NCI-H2081 (cell line): ENCODE data around the gene HBG2.
"Not testable (repeated sequence)": the region's sequence is repeated elsewhere in the genome, so short reads cannot be mapped to it uniquely, and the experiment has no call there.

Experiments
- DNase-seq, 2 experiments: peaks; one replicate each; lab custom pipeline; 2025; lab: John Stamatoyannopoulos, UW

HBG2 gene

GRCh38 chr11:5281596-5281995 is 27.0 kb upstream of the HBG2 start:
- DNase-seq = no peak

DNA sequence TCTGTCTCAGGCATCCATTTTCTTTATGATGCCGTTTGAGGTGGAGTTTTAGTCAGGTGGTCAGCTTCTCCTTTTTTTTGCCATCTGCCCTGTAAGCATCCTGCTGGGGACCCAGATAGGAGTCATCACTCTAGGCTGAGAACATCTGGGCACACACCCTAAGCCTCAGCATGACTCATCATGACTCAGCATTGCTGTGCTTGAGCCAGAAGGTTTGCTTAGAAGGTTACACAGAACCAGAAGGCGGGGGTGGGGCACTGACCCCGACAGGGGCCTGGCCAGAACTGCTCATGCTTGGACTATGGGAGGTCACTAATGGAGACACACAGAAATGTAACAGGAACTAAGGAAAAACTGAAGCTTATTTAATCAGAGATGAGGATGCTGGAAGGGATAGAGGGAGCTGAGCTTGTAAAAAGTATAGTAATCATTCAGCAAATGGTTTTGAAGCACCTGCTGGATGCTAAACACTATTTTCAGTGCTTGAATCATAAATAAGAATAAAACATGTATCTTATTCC is 26.1 kb upstream of the HBG2 start:
- peak in 1 of 2 experiments; percentile 5 for DNase-seq

GRCh38 chr11:5279471-5280090 is 25.0 kb upstream of the HBG2 start:
- DNase-seq = no peak

DNA sequence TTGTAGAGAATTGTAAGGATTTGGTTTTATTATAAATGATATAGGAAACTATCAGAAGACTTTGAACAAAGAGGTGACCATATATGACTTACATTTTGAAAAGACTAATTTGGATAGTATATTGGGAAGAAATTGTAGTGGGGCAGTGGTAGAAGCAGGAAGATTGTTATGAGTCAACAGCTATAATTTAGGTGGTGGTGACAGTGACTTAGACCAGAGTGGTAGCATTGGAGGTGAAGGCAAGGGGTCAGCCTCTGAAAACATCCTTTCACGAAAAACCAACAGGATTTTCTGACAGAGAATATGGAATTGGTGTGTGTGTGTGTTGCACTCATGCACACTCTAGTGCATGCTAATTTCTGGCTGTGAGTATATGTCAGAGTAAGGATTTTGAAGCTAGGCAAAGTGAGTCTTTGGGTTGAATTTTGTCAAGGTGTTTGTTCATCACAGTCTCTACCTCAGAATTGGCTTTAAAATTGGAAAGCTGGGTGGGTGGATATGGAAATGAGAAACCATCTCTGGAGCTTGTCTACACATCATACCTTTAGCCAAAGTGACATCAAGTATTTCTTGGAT is 23.3 kb upstream of the HBG2 start:
- DNase-seq = no peak

GRCh38 chr11:5276697-5277096 is 22.1 kb upstream of the HBG2 start:
- no peak for DNase-seq

DNA sequence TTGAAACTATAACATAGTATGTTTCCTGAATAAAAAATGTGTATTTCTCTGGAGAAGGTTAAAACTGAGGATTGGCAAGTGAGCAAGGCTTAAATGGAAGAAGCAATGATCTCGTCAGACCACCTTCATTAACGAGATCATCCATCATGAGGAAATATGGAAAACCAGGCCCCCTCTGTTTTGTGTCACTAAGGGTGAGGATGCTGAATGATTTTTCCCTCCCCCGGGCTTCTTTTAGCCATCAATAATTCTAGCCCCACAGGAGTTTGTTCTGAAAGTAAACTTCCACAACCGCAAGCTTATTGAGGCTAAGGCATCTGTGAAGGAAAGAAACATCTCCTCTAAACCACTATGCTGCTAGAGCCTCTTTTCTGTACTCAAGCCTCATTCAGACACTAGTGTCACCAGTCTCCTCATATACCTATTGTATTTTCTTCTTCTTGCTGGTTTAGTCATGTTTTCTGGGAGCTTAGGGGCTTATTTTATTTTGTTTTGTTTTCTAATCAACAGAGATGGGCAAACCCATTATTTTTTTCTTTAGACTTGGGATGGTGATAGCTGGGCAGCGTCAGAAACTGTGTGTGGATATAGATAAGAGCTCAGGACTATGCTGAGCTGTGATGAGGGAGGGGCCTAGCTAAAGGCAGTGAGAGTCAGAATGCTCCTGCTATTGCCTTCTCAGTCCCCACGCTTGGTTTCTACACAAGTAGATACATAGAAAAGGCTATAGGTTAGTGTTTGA is 21.0 kb upstream of the HBG2 start:
- DNase-seq = no peak

DNA sequence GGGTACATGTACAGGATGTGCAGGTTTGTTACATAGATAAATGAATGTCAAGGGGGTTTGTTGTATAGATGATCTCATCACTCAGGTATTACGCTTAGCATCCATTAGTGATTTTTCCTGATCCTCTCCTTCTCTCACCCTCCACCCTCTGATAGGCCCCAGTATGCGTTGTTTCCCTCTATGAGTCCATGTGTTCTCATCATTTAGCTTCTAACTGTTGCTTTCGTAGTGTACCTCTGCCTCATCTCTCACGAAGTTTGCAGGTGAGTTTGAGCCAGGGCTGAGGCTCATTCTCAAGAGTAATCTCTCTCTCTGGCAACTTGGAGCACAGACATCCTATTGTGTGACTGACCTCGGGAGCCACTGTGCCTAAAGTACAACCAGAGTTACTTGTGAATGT is 19.8 kb upstream of the HBG2 start:
- no peak for DNase-seq

DNA sequence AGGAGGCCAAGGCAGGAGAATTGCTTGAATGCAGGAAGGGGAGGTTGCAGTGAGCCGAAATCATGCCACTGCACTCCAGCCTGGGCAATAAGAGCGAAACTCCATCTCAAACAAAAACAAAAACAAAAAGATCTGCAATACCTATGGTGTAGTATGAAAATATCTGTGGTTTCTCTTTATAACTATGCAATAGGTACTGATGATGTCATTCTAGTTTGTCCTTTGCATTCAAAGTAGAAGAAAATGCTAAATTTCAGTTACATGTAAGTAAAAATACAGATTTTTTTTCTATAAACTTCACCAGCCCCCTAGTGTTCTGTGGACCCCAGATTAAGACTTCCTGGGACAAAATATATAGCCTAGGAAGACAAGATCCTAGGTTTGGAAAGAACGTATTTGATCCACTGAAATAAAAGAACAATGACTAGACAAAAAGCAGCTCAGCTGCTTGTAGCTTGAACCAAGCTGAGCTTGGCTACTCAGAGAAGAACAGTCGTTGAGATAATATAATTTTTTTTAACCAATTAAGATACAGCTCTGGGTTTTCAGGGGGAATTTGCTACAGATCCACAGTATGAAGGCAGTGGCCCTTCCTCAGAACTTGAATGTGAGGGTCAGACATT is 17.9 kb upstream of the HBG2 start:
- no peak for DNase-seq

GRCh38 chr11:5269715-5270147 is 15.2 kb upstream of the HBG2 start, which contains the start of gene HBE1:
TSS of gene HBE1 (minus strand) at chr11:5269945. CDS start at chr11:5269890, 55 bp downstream.
- DNase-seq = no peak

DNA sequence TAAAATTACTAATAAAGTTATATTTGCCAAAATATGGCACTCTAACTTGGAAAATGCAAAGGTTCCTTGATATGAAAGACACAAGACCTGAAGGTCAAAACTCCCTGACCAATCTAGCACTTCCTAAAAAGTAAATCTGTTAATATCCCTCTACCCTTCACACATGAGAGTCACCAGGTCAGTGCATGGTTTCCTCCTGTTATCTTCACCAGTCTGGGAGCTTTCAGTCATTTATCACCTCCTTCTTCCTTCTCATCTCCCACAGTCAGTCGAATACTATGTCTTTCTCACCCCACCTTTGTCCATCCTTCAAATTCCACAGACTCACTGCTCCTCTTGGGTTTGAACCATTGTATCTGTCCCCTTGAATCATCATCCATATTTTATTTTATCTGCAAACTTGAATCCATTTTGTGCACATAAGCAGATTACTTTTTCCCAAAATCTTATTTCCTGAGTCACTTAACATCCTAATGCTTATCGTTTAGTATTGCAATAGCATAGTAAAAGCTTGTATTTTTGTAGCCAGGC is 12.5 kb upstream of the HBG2 start:
- no peak for DNase-seq

DNA sequence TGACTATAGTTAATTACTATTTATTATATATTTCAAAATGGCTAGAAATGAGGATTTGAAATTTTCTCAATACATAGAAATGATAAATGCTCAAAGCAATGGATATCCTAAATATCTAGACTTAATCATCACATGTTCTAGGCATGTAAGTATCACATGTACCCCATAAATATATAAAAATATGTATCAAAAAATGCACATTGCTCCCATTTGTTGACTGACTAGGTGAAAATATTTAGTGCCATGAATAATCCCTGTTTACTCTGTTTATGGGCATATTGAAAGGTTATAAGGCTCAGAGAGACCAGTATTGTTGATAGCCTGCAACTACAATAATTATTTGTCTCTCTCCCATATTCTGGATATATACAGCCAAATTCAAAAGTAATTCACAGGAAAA is 12.0 kb upstream of the HBG2 start:
- no peak for DNase-seq

GRCh38 chr11:5265832-5266231 is 11.3 kb upstream of the HBG2 start:
- no peak for DNase-seq

GRCh38 chr11:5258543-5259262 is 4.1 kb upstream of the HBG2 start:
- no peak for DNase-seq

GRCh38 chr11:5257296-5257695 is 2.7 kb upstream of the HBG2 start:
- no peak for DNase-seq

DNA sequence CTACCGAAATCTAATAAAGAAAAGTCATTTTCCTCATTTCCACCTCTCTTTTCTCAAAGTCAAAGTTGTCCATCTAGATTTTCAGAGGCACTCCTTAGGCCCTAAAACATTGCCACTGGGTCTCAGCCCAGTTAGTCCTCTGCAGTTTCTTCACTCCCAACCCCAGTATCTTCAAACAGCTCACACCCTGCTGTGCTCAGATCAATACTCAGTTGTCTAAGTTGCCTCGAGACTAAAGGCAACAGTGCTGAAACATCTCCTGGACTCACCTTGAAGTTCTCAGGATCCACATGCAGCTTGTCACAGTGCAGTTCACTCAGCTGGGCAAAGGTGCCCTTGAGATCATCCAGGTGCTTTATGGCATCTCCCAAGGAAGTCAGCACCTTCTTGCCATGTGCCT is 558 bp downstream of the HBG2 start:
- DNase-seq = not testable (repeated sequence)

GRCh38 chr11:5253440-5253839 is 1.1 kb downstream of the HBG2 start:
- not testable (repeated sequence) for DNase-seq

DNA sequence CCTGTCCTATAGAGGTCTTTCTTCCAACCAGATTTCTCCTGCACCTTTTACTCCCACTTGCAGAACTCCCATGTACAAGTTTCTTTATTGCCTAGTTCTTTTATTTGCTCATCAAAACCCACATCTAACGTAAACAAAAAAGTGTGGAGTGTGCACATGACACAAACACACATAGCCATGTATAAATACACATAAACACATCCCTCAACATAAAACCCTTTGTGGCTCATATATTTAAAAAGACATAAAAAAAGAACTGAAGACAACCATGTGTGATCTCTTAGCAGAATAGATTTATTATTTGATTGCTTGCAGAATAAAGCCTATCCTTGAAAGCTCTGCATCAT is 1.7 kb downstream of the HBG2 start:
- no peak for DNase-seq

DNA sequence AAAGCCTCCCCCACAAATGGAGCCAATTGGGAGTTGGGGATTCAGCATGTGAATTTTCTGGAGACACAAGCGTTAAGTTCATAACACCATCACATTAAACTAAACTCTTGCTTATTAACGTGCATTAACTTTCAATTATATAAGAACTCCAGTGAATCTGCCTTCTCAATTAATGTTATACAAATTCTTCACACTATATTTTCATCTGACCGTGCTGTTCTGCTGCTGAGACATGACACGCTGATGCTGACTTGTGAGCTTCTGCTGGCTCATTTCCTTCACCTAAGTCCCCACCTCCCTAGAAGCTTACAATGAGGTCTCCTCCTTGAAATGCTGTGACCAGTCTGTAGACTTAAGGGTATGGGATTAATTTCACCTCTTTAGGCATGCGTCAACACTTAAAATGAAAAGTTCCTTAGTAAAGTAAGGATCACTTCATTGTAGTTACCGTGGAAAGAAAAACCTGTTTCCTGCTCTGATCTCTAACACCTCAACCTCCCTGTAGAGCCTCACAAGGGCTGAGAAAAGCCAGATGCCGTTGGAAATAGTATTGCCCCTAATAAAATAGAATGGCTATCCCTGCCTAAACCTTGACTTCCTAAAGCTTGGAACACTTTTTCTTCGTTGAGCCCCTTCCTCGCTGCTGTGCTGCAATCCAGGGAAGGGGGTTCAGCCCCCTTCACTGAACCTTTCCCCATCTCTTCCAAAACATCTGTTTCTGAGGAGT is 2.2 kb downstream of the HBG2 start:
- DNase-seq = no peak

DNA sequence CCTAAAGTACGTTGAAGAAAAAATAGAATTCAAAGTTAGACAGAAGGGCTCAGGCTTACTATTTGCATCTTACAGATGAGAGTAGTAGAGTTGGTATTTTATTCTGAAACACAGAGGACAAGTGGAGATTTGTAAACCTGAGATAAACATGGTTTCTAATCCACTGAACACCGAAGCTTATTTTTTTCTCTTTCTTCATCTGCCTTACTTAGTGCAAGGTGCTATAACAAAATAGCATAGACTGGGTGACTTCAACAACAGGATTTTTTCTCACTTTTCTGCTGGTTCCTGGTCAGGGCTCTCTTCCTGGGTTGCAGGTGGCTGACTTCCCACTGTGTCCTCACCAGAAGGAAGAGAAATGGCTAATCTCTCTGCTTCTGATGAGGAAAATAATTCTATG is 2.8 kb downstream of the HBG2 start:
- DNase-seq = no peak

DNA sequence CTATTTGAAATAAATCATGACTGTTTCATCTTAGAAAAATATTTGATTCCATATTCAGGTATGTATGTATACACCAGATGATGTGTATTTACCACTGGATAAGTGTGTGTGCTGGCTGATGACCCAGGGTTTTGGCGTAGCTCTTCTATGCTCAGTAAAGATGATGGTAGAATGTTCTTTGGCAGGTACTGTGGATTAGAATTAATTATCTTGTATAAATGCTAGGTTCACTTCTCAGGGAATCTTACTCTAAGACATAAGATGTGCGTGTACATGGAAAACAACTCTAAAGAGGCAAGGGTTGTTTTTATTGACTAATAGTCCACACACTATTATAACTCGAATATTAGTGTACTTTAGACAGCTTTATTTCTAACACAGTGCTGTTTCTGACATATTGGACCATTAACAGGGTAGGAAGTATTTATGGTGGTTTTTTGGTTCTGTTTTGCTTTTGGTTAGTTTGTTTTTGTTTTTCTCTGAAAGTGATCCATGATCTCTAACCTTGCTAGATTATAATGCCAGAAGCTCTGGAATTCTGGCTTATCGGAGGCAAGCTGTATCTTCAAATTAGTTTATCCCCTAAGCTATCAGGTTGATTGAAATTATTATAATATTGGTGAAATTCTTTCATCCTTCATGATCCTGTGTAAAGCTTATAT is 3.9 kb downstream of the HBG2 start:
- no peak for DNase-seq
